ENCODE data around the gene CACFD1. TPM values are rescaled to one million over a fixed set of nuclear protein-coding genes. Genes with fewer than 3 reads are reported as not detected.

Gene CACFD1
- total RNA-seq, 1 experiment from 2014 or later: 6.9 TPM

GRCh38 chr9:133464638-133465037 is 4.9 kb downstream of the CACFD1 start:
- no peak overlapping the region for H3K9ac ChIP-seq (ENCODE audit: low read length)
- ChIA-PET POLR2A (no interaction called here), CTCF (no interaction called here), RAD21 (ENCODE audit: low non-redundant PET in 1 of 2, low total read pairs in 2 of 2, uncharacterized antibody in 2 of 2, unreplicated experiment in 2 of 2) (no interaction called here)
- no peak overlapping the region for H3K4me3 ChIP-seq (replicated peaks in 1 of 2; ENCODE audit: low read depth in 1 of 2, low read length in 2 of 2)
- ATAC-seq (no peak), DNase-seq (ENCODE audit: low read depth, low spot score) (no peak)
- H2AFZ ChIP-seq (ENCODE audit: low read depth, low read length, poor library complexity, severe bottlenecking): no peak overlapping the region
- no peaks in the 10 kb centered on the region for H3K9me3 ChIP-seq (ENCODE audit: control insufficient read depth in 1 of 2, insufficient read depth in 1 of 2, low read depth in 1 of 2, low read length in 2 of 2)
- intact Hi-C loops (cut with micrococcal nuclease): loop anchor here (5.0 kb wide), 1 partner anchor 47 kb away; the partner anchor contains the start of gene REXO4
- H3K9me2 ChIP-seq (ENCODE audit: insufficient read depth): no peaks in the 10 kb centered on the region
- H4K20me1 ChIP-seq (ENCODE audit: insufficient read depth): no peaks in the 10 kb centered on the region
- H3K79me2 ChIP-seq (ENCODE audit: insufficient read depth, low read length): no peaks in the 10 kb centered on the region
- TF ChIP-seq EZH2phosphoT487 (IDR thresholded peaks at IDR 0.05; ENCODE audit: borderline replicate concordance): no peak
- TF ChIP-seq ATF3 (IDR thresholded peaks at IDR 0.05): no peak
- TF ChIP-seq YY1 (IDR thresholded peaks at IDR 0.05; ENCODE audit: extremely low read depth, insufficient replicate concordance, low read depth, low read length): no peak
- TF ChIP-seq POLR2AphosphoS5 (IDR thresholded peaks at IDR 0.05; ENCODE audit: low read depth, low read length): no peak
- TF ChIP-seq, protein P1, sequence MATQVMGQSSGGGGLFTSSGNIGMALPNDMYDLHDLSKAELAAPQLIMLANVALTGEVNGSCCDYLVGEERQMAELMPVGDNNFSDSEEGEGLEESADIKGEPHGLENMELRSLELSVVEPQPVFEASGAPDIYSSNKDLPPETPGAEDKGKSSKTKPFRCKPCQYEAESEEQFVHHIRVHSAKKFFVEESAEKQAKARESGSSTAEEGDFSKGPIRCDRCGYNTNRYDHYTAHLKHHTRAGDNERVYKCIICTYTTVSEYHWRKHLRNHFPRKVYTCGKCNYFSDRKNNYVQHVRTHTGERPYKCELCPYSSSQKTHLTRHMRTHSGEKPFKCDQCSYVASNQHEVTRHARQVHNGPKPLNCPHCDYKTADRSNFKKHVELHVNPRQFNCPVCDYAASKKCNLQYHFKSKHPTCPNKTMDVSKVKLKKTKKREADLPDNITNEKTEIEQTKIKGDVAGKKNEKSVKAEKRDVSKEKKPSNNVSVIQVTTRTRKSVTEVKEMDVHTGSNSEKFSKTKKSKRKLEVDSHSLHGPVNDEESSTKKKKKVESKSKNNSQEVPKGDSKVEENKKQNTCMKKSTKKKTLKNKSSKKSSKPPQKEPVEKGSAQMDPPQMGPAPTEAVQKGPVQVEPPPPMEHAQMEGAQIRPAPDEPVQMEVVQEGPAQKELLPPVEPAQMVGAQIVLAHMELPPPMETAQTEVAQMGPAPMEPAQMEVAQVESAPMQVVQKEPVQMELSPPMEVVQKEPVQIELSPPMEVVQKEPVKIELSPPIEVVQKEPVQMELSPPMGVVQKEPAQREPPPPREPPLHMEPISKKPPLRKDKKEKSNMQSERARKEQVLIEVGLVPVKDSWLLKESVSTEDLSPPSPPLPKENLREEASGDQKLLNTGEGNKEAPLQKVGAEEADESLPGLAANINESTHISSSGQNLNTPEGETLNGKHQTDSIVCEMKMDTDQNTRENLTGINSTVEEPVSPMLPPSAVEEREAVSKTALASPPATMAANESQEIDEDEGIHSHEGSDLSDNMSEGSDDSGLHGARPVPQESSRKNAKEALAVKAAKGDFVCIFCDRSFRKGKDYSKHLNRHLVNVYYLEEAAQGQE (IDR thresholded peaks at IDR 0.05; ENCODE audit: low read depth): no peak
- TF ChIP-seq ZFX (IDR thresholded peaks at IDR 0.05): no peak
- TF ChIP-seq FOSL1 (IDR thresholded peaks at IDR 0.05; ENCODE audit: low read depth): no peak
- no peak for TF ChIP-seq SIN3A (IDR thresholded peaks at IDR 0.05; ENCODE audit: low read depth)
- TF ChIP-seq CEBPB (IDR thresholded peaks at IDR 0.05; ENCODE audit: low read depth): no peak
- TF ChIP-seq TCF7L2 (IDR thresholded peaks at IDR 0.05; ENCODE audit: borderline replicate concordance, extremely low read depth, insufficient read depth, insufficient read length): no peak
- no peak for TF ChIP-seq POLR2A (IDR thresholded peaks at IDR 0.05; ENCODE audit: borderline replicate concordance, extremely low read depth, insufficient read depth, insufficient read length)
- no peak for TF ChIP-seq SRF (IDR thresholded peaks at IDR 0.05; ENCODE audit: low read depth)
- no peak for TF ChIP-seq RAD21 (IDR thresholded peaks at IDR 0.05; ENCODE audit: low read depth)
- TF ChIP-seq CBX3 (IDR thresholded peaks at IDR 0.05; ENCODE audit: low read depth): no peak
- peaks cover 7 to 8% of the 10 kb centered on the region in 2 experiments for H3K4me1 ChIP-seq (ENCODE audit: control insufficient read depth in 1 of 2, insufficient read depth in 2 of 2, low read length in 2 of 2)
- BruUV-seq (replicated peaks): no TSS peak
- no peak overlapping the region for H3K4me2 ChIP-seq (ENCODE audit: low read length)
- no peaks in the 10 kb centered on the region for H3K36me3 ChIP-seq (ENCODE audit: control insufficient read depth in 1 of 2, insufficient read depth in 2 of 2, low read length in 2 of 2)
- H3K27me3 ChIP-seq (ENCODE audit: insufficient read depth, low read length): no peaks in the 10 kb centered on the region
- no peak overlapping the region for H3K27ac ChIP-seq (ENCODE audit: low read depth, low read length)
